SKM-1 (cell line): ENCODE results near the gene LRRK2.
"Not testable (repeated sequence)": the region's sequence is repeated elsewhere in the genome, so short reads cannot be mapped to it uniquely, and the experiment has no call there.

Experiments used
- DNase-seq: peaks from one replicate; lab custom pipeline; 2025; ENCODE audit not compliant: unreplicated experiment; lab: John Stamatoyannopoulos, UW

The LRRK2 gene

DNA sequence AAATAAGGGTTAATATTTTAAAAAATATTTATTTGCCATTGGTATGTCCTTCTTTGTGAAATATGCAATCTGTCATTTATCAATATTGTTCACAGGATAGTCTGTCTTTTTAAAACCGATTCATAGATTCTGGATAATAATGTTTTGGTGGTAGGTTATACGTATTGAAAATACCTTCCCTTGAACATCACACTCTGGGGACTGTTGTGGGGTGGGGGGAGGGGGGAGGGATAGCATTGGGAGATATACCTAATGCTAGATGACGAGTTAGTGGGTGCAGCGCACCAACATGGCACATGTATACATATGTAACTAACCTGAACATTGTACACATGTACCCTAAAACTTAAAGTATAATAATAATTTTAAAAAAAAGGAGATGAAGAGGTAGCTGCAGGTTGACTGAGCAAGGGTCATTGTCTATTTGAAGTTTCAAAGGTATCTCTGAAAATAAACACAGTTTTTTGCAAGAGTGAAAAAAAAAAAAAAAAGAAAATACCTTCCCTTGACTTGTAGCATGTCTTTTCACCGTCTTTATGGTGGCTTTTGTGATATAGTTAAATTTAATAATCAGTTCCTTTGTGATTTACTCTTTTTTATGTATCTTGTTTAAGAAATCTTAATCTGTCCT is 19.8 kb downstream of the LRRK2 start:
- DNase-seq, result not testable (repeated sequence)

DNA sequence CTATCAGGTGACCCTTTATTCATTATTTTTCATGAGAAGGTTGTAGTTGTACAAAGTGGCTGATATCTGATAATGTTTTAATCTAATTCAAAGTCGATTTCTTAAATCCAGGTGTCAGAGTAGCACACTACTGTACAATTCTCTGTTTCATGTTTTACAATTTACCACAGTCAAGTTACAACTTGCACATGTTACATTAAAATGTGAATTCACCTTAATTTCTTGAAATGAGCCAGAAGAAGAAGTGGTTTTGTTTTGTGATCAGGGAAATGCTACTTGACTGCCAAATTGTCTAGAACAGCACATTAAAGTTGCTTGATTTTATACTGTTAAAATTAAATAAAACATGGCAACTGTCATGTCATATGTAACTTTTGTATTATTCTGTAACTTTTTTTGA is 23.2 kb downstream of the LRRK2 start:
- DNase-seq, result no peak

DNA sequence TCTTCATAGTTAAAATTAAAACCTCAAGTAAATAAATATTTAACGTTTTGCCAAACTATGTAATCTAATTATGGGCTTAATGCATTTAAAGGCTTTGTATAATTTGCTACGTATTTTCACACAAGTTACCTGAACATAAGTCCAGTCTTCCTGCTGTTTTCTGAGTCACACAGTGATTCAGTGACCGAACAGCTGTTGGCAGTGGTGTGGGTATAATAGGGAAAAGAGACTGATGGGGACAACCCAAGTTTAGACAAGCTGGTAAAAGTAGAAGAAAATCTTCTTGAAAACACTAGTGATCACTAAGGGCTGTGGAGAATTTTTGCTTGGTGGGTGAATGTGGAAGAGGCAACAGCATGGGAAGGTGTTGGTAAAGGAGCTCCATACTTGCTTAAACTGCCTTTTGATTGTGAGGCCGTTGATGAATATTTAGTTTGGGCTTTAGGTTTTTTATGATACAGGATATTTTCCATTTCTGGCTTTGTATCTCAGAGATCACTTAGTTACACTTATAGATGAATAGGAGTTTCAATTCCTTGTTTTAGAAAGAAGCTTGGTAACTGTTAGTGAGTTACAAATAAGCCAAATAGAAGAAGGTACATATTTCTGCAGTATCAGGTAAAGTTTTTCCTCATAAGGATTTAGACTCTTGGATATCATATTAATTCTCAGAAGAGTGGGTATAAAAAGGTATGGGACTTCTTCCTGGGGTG is 23.9 kb downstream of the LRRK2 start:
- DNase-seq, result no peak

DNA sequence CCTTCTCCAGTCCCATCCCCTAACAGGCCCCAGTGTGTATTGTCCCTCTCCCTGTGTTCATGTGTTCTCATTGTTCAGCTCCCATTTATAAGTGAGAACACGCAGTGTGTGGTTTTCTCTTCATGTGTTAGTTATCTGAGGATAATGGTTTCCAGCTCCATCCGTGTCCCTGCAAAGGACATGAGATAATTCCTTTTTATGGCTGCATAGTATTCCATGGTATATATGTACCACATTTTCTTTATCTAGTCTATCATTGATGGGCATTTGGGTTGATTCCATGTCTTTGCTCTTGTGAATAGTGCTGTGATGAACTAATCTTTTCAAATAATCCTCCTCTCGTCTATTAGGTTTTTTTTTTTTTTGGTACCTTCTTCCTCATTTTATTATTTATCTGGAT is 25.9 kb downstream of the LRRK2 start:
- not testable (repeated sequence) for DNase-seq

DNA sequence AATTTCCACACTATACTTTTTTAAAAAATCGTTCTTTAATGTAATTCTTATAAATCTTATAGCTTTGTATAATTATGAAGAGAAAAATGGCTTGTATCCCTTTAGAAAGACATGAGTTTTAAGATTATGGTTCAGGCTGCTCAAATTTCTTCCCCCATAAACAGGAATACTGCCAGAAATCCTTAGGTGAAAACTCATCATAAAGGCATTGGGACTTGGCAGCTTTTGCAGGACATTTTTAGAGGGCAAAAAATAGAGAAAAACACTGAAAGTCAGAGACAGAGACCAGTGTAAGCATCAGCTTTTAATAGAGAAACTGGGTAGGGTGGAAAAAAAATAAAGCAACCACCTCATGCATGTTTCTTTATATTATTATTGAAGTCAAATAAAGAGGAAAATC is 29.1 kb downstream of the LRRK2 start:
- DNase-seq, result no peak

DNA sequence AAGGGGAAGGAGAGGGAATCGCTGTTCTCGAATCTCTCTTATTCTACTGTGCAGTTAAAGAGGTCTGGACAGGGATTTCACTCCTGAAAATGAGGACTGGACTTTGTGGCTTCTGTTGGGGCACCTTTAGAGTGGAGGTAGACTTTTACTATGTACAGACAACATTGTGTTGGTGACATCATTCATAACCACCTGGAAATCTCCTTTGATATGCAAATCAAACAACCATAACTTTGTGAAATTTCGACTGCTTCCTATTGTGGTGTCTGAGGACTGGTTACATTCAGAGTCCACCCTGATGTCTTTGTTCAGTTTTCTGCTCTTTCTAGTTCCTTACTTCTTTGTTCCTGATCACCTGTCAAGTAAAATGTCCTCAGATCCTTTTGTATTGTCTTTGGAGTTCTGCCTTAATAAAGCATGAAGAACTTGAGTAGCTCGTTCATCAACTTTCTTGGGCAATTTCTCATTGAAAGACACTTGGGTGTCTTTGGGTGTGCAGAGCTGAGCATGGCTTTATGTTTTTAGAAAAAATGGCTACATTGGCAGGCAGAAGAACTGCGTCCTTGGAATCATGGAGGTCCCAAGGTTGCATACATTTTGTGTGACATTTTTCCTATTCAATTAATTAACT is 29.8 kb downstream of the LRRK2 start:
- no peak for DNase-seq

DNA sequence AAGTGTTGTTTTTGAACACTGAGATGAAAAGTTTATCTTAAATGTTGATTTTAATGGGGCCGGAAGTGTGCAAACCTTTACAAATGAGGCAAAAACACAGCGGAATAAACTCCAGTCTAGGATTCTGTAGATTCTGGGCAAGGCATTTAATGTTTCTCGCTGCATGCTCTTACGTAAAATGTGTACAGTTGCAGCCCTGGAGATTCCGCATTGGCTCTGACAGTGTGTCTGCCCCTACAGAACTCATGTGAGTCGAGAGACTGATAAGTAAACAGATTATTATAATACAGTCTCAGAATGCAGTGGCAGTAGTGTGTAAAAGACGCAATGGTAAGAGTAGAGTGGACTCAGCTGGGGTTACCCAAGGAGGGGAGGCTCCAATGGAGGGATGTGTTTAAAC is 33.6 kb downstream of the LRRK2 start:
- DNase-seq, result no peak

DNA sequence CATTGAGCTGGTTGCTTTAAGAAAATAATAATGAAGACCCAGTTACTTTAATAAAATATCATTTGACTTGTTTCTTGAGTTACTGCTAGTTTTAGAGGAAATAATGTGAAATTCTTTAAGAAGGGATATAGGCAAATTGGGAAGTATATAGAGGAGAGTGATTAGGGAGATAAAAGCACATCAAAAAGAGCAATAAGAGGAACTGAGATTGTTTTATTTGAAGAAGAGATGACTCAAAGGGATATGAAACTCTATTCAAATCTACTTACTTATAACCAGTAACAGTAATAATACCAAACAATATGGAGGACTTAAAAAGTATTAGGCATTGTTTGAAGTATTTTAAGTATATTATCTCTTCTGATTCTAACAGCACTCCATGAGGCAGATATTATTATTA is 37.1 kb downstream of the LRRK2 start:
- no peak for DNase-seq

DNA sequence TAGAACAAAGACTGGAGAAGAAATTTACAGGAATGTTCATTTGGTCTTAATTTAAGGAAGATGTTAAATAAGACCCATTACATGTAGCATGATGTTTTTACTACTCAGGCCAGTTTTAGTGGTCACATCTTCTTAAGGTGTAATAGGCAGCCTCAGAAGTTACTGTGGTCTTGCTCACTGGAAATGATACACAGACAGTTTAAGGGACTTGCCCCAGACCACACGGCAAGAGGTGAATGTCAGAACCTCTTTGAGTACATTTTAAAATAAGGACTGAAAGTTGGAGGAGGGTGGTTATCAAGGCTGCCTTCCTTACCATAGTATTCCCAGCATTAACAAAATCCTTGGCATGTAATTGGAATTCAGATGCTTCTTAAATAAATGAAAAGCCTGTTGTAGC is 37.9 kb downstream of the LRRK2 start:
- no peak for DNase-seq

DNA sequence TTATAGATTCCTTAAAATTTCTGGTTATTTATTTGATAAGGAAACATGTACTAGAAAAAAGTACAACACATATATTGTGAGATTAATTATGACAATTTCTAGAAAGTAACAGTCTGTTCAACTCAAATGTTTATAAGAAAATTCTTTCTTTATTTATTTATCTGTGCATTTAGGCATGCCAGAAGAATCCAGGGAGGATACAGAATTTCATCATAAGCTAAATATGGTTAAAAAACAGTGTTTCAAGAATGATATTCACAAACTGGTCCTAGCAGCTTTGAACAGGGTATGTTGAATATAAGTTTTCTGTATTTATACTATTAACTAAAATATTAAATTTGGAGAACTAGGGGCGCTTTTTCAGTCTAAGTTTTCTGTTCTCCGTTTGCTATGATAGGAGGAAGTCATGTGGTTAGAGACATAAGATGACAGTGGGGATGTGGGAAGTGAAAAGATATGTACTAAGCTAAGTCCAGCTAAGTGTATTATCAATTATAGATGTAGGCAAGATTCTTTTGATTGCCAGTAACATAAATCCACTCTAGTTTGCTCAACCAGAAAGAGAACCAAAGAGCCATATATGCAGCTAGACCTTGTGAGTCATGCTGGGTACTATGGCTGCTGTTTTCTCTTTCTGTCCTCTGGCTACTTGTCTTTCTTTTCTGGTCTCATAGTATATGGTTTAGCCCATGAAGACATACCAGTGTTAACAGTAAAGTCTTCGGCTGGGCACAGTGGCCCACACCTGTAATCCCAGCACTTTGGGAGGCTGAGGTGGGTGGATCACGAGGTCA is 39.0 kb downstream of the LRRK2 start:
- DNase-seq, result no peak

DNA sequence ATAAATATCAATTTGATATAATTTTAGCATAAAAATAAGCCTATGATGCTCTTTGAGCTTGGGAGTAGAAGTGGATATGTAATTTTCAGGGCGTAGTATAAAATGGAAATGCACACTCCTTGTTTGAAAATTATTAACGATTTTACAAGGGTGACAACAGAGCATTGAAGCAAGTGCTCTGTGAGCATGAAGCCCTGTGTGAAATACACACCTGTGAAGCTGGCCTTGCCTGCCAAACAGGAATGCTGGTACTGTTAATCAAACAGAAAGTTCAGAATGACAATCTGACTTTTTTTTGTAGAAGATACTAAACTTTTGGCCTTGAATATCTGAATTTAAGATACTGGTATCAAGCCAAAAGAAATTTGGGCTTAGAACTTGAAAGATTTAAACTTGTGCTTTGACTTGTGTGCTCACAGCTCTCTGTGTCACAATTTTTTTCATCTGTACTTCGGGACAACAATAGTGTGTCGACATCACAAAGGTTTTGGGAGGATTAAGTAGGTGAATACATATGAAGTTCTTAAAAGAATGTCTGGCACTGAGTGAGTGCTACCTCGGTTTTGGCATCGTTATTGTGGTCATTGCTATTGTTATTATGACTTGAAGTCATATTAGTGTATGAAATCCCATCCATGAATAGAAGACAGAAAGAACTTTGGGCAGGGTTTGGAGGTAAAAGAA is 47.3 kb downstream of the LRRK2 start:
- DNase-seq, result no peak

DNA sequence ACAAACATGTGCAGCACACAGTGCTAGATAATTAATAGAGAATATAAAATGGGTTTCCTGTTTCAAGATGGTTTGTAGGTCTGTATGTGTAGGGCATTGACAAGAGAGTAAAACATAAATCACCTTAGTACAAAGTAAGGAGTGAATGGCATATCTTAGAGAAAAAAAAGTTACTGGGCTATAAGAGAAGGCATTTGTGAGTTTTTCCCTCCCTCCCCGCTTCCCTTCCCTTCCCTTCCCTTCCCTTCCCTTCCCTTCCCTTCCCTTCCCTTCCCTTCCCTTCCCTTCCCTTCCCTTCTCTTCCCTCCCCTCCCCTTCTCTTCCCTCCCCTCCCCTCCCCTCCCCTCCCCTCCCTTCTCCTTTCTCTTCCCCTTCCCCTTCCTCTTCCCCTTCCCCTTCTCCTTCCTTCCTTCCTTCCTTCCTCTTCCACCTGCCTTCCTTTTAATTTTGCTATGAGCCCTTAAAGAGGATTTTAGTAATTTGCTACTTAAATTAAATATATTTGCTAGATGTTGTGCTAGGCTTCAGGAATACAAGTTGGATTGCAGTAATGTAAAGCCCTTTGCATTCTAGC is 57.1 kb downstream of the LRRK2 start:
- DNase-seq, result no peak

DNA sequence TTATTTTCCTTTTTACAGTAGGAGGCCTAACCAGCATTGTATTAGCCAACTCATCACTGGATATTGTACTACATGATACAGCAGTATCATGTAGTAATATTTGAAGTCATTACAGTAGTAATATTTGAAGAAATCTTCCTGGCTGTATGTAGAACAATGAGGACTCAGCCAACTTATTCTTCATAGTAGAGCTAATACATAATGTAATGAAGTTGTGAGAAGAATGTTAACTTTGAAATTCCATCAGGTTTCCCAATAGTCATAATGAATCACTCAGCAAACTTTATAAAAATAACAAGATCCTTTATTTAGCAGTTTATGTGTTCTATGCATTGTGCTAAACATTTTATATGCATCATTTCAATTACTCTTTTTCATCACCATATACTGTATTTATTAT is 61.8 kb downstream of the LRRK2 start:
- DNase-seq, result no peak

DNA sequence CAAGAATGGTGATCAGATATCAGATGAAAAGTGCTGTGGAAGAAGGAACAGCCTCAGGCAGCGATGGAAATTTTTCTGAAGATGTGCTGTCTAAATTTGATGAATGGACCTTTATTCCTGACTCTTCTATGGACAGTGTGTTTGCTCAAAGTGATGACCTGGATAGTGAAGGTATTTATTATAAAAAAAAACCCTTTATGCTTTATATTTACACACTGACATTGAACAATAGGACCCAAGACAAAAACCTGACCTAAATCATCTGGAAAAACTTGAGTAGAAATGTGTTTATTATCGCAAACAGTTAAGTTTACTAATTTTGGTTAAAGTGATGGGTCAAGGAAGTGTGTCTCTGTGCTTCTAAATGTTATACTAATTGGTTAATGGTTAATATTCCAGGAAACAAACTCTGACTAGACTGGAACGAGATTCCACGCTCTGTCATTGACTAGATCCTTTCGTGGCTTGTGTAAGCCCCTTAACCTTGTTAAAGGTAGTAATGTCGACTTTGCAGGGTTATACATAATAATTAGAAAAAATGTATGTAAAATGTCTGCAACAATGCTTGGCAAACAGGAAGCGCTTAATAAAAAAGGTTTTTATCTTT is 62.7 kb downstream of the LRRK2 start:
- no peak for DNase-seq

DNA sequence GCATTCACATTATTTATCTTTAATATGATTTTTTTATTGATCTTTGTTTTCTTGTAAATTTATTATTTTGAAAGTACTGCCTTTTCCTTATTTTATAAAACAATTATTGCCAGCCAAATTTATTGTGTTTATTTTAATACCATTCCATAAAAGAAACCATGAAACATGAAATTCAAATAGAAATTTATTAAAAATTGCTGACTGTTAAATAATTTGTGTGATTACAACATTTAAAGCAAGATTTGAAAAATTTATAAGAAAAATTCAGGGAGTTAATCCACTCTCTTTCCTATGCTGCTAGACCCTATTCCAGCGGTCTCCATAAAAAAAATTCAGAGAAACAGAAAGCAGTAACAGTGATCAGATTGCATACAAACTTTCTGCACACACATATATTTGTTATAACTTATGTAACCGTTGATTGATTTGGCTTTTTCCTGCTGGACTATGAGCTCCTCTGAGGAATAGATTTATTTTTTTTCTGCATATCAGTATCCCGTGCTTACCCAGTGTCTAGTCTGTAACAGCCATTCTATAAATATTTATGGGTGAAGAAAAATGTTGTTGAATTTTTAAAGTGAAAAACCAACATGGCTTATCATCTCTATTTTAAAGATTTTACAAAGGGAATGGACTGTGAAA is 68.1 kb downstream of the LRRK2 start:
- no peak for DNase-seq

DNA sequence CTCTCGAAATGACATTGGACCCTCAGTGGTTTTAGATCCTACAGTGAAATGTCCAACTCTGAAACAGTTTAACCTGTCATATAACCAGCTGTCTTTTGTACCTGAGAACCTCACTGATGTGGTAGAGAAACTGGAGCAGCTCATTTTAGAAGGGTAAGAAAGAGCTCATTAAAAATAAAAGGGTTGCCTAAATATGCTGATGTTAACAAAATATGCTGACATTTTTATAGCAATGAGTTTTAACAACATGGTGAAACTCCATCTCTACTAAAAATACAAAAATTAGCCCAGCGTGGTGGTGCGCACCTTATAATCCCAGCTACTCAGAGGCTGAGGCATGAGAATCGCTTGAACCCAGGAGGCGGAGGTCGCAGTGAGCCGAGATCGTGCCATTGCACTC is 73.5 kb downstream of the LRRK2 start:
- no peak for DNase-seq

DNA sequence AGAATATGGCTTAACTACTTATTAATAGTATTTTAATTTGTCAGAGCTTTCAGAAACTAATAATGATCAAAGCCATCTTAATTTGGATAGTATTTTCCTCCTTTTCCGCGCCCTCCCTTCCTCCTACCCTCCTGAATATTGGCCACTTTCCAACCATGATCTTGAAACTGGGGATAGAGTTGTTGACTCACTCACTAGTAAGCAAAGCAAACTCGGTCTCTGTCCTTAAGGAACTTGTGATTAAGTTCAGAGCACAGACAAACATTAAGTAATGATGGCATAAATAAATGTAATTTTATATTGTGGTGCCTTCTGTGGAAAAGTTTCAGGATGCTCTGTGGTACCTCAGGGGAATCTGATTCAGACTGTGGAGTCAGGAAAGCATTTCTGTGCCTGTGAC is 75.7 kb downstream of the LRRK2 start:
- DNase-seq, result no peak

DNA sequence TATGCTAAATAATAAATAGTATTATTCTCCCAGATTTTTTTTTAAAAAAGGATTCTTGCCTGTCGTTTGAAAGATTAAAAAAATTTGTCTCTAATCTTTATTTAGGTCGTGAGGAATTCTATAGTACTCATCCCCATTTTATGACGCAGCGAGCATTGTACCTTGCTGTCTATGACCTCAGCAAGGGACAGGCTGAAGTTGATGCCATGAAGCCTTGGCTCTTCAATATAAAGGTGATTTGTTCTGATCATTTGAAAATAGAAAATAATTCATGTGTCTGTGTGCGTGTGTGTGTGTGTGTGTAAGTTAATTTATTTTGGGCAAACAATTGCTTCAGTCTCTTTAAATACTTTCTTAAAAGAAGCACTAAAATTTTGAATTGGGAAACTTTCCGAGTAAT is 84.2 kb downstream of the LRRK2 start:
- no peak for DNase-seq

DNA sequence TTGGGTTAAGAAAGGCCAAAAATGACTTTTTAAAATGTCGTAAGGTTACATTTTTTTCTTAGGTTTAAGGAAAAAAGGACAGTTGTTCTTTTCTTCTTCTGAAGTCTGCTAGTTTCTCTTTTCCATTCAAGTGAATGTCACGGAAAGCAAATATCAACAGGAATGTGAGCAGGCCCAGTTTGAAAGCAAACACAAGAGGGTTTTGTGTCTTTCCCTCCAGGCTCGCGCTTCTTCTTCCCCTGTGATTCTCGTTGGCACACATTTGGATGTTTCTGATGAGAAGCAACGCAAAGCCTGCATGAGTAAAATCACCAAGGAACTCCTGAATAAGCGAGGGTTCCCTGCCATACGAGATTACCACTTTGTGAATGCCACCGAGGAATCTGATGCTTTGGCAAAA is 85.4 kb downstream of the LRRK2 start:
- no peak for DNase-seq

DNA sequence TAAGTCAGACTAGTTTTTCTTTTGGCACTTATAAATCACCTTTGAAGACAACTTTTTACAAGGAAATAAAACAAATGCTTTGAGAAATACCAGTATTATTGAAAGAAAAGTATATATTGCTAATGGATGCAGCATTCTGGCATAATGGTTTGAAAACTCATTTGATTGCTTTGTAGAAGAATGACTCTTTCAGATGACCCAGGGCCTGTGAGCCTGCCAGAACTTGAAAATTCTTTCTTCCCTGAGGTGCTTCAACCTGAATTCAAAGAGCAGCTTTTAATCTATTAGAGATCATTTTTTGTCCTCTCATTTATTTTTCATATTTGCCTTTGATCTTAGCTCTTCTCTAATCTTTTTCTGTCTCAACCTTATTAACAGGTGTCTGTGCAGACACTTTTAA is 87.4 kb downstream of the LRRK2 start:
- DNase-seq, result no peak
